AG04449 (cell line): ENCODE measurements around the gene DGUOK.

Experiments used
- CTCF ChIA-PET: fragments of 350-600 bp; formaldehyde crosslinking; extraction: SDS; loops from one replicate; lab custom pipeline; 2021; ENCODE audit warnings: antibody characterized with exemption; lab: Yijun Ruan, JAX
- POLR2A ChIA-PET: fragments of 400-600, 350-600 bp; formaldehyde crosslinking; extraction: SDS; loops from one replicate; lab custom pipeline; 2020; ENCODE audit warnings: antibody characterized with exemption, inconsistent platforms; lab: Yijun Ruan, JAX
- DNase-seq: peaks from one replicate; pipeline ENCODE4 v3.0.0-alpha.2; 2010; ENCODE audit warnings: low read depth, low spot score
- H3K4me3 ChIP-seq: 2 replicates; pipeline ENCODE4 v1.5.1; 2011; ENCODE audit warnings: low read depth, mild to moderate bottlenecking, control low read depth, low read length
- TF ChIP-seq, protein P1 (sequence below): IDR thresholded peaks from one replicate; pipeline ENCODE4 v1.5.1; 2011; ENCODE audit warnings: mild to moderate bottlenecking, moderate library complexity, low read length, control low read depth, inconsistent platforms; ENCODE audit not compliant: insufficient read depth; ENCODE audit errors: missing control alignments

Gene DGUOK

DNA sequence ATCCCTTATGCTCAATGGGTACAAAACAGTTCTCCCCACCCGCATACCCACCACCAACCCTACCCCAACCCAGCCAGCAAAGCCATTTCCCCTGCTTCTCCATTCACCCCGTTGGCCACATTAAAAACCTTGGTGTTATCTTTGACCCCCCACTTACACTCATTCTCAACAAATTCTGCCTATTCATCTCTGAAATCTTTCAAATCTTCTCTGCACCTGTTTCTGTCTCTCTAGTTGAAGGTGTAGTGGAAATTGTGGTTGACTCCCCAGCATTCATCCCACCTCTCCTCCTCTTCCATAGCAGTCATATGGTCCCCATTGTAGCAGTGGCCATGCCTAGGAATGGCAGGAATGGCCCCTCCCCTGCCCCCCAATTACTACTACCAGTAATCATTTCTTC, 37.5 kb downstream of the DGUOK start:
- POLR2A ChIA-PET, result no interaction called here
- no peak overlapping the region for H3K4me3 ChIP-seq
- TF ChIP-seq, protein P1, sequence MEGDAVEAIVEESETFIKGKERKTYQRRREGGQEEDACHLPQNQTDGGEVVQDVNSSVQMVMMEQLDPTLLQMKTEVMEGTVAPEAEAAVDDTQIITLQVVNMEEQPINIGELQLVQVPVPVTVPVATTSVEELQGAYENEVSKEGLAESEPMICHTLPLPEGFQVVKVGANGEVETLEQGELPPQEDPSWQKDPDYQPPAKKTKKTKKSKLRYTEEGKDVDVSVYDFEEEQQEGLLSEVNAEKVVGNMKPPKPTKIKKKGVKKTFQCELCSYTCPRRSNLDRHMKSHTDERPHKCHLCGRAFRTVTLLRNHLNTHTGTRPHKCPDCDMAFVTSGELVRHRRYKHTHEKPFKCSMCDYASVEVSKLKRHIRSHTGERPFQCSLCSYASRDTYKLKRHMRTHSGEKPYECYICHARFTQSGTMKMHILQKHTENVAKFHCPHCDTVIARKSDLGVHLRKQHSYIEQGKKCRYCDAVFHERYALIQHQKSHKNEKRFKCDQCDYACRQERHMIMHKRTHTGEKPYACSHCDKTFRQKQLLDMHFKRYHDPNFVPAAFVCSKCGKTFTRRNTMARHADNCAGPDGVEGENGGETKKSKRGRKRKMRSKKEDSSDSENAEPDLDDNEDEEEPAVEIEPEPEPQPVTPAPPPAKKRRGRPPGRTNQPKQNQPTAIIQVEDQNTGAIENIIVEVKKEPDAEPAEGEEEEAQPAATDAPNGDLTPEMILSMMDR, result no peak
- CTCF ChIA-PET, result interaction anchor here (0.7 kb wide), 1 partner anchor 18 kb away, joined by 3 read pairs; no protein-coding TSS in a partner anchor
- DNase-seq, result no peak

DNA sequence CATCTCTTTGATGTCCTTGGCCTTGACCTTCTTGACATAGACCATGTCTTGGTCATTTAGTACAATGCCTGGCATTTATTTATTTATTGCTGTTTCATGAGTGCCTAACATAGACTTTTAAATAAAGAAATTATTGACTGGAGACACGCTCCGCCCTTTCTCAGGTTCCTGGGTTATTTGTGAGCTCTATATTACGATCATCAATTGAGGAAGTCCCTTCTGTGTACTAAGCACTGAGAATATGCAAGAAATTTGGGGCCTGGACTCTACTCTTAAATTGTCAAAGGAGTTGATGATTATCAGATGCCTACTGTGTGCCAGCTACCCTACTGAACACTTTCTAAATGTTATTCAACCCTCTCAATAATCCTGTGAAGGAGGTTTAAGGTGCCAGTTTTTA, 38.4 kb downstream of the DGUOK start:
- DNase-seq, result no peak
- no peak overlapping the region for H3K4me3 ChIP-seq
- TF ChIP-seq, protein P1, result no peak
- ChIA-PET CTCF (no interaction called here), POLR2A (no interaction called here)

DNA sequence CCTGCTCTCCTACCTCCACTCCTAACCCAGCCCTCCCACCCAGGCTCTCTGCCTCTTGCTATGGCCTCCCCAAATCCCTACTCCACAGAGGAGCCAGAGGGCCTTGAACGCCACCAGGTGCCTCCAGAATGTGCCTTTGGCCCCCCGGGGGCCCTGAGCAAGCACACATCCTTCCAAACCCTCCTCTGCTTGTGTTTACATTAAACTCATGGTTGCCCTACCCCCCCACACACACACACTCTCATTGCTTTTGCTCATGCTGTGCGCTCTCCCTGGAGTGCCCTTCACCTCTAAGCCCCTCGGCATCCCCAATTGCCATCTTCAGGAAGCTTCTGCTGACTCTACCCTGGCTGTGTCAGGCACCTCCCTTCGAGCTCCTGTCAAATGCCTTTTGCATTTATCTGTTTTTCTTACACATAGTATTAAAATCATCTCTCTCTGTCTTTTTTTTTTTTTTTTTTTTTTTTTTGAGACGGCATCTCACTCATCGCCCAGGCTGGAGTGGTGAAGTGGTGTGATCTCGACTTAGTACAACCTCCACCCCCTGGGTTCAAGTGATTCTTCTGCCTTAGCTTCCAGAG, 41.8 kb downstream of the DGUOK start:
- TF ChIP-seq, protein P1, result no peak
- POLR2A ChIA-PET, result no interaction called here
- H3K4me3 ChIP-seq, result no peak overlapping the region
- no peak for DNase-seq
- CTCF ChIA-PET, result interaction anchor here (1.2 to 1.8 kb wide), 2 partner anchors 10 to 11 kb away, joined by 4 read pairs; no protein-coding TSS in a partner anchor

DNA sequence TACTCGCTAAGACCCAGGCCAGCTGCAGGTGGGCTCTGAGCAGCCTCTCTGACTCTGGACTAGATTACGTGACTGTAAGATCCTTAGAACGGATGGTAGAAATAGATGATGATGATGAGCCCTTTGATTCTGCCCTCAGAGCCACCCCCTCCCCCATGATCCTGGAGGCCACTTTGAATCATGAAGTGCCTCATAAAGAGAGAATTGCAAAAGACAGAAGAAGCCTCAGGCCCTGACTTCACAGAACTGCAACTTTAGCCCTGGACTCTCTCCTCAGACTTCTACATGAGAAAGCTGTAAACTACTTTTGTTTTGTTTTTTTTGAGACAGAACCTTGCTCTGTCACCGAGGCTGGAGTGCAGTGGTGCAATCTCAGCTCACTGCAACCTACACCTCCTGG, 42.7 kb downstream of the DGUOK start:
- ChIA-PET POLR2A (no interaction called here), CTCF (interaction anchor here (1.8 kb wide), 1 partner anchor 11 kb away, joined by 4 read pairs; no protein-coding TSS in a partner anchor)
- no peak overlapping the region for H3K4me3 ChIP-seq
- no peak for DNase-seq
- TF ChIP-seq, protein P1, result no peak

DNA sequence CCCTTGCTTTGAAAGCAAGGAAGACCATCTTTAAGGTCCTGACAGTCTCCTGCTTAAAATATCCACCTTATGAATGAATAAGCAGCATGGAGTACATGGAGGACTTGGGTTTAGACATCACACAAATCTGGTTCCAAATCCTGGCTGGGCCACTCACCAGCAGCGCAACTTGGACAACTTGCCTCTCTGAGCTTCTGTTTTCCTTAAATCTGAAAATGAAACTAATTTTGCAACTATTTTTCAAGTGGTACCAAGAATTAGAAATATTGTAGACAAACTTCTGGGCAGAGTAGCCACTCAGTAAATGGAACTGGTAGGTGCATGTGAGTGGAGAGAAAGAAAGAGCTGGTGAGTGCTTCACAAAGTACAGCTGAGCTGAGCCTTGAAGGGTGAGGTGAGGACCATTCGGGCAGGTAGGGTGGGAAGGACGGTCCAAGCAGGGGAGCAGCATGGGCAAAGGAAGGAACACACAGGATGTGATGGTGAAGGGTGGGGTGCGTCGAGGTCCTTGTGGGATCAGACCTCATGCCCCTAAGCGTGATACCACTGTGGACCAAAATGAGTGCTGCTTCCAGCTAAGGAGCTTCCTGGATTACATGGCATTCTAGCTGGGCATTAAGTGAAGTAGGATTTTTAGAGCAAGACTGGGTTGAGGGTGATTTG, 43.6 kb downstream of the DGUOK start:
- CTCF ChIA-PET, result interaction anchor here (1.4 to 1.8 kb wide), 2 partner anchors 12 to 18 kb away, joined by 3 to 4 read pairs; no protein-coding TSS in a partner anchor
- POLR2A ChIA-PET, result no interaction called here
- DNase-seq, result no peak
- TF ChIP-seq, protein P1, result no peak
- H3K4me3 ChIP-seq, result no peak overlapping the region

DNA sequence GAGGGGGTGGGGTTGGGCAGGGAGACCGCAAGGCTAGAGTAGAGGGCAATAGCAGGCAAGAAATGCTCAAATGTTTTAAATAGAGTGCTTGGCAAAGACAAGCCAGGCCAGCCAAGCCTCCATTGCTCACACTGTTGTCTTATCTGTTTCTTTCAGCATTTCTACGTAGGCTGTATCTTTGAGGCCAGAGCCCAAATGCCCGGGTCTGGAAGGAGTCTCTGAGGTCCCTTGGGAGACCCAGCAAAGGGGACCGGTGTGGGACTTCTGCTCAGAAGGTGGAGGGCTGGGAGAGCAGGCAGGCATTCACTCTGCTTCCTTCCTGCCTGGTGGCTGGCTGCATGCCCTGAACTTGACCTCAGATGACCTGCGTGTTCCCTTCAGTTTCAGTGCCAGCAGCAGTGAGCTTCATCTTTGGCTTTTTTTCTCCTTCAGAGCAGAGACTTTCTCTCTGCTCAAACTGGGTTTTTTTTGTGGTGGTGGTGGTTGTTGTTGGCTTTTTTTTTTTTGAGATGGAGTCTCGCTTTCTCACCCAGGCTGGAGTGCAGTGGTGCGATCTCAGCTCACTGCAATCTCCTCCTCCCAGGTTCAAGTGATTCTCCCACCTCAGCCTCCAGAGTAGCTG, 44.3 kb downstream of the DGUOK start:
- no peak for DNase-seq
- CTCF ChIA-PET, result interaction anchor here (1.4 kb wide), 1 partner anchor 17 kb away, joined by 3 read pairs; no protein-coding TSS in a partner anchor
- H3K4me3 ChIP-seq, result no peak overlapping the region
- TF ChIP-seq, protein P1, result no peak
- POLR2A ChIA-PET, result no interaction called here
